Gastroesophageal sphincter (tissue), 3 donors: Measurements from ENCODE around the gene YY1.
"Not testable (repeated sequence)": the region's sequence is repeated elsewhere in the genome, so short reads cannot be mapped to it uniquely, and the experiment has no call there.

Source experiments
- CTCF ChIP-seq, 4 experiments: fragments of 200-600 bp in 2 of 4; fragments of 450-650 bp in 2 of 4; sonication (generic) in 1 of 4; IDR thresholded peaks; one replicate each; pipeline ENCODE4 v1.5.1; 2017 to 2019; ENCODE audit warnings: antibody characterized with exemption in 4 of 4, mild to moderate bottlenecking in 2 of 4, moderate library complexity in 2 of 4
- EP300 ChIP-seq: sonication (generic); formaldehyde crosslinking; IDR thresholded peaks from one replicate; pipeline ENCODE4 v1.6.1; 2017; ENCODE audit warnings: antibody characterized with exemption, mild to moderate bottlenecking
- POLR2A ChIP-seq, 2 donors: fragments of 450-650 bp; IDR thresholded peaks; one replicate each; pipeline ENCODE4 v1.6.1; 2017; ENCODE audit warnings: antibody characterized with exemption in 2 of 2, mild to moderate bottlenecking in 2 of 2, moderate library complexity in 1 of 2

GRCh38 chr14:100296729-100297128, 57.8 kb downstream of the YY1 start:
- TF ChIP-seq CTCF (IDR thresholded peaks at IDR 0.05); POLR2A (IDR thresholded peaks at IDR 0.05); EP300: not testable (repeated sequence)
